ENCODE results near the gene CD99L2.

CD99L2 gene

GRCh38 chrX:150913511-150913910, 15.0 kb upstream of the CD99L2 start:
- no peak for DNase-seq (ENCODE audit: extremely low spot score)
- no peak for TF ChIP-seq CTCF (IDR thresholded peaks at IDR 0.05; ENCODE audit: control extremely low read depth, extremely low read depth, low read depth, missing control alignments)
- ChIA-PET CTCF (no interaction called here), POLR2A (no interaction called here)

GRCh38 chrX:150907474-150907873, 9.0 kb upstream of the CD99L2 start:
- no peak for DNase-seq (ENCODE audit: extremely low spot score)
- no peak for TF ChIP-seq CTCF (IDR thresholded peaks at IDR 0.05; ENCODE audit: control extremely low read depth, extremely low read depth, low read depth, missing control alignments)
- POLR2A ChIA-PET = no interaction called here
- CTCF ChIA-PET = no interaction called here

- no peak for DNase-seq (ENCODE audit: extremely low spot score)
- ChIA-PET POLR2A (no interaction called here), CTCF (no interaction called here)
- TF ChIP-seq CTCF (IDR thresholded peaks at IDR 0.05; ENCODE audit: control extremely low read depth, extremely low read depth, low read depth, missing control alignments) = no peak
Measured at GRCh38 chrX:150906694-150907093, 8.2 kb upstream of the CD99L2 start.

GRCh38 chrX:150905293-150905692, 6.8 kb upstream of the CD99L2 start:
- CTCF ChIA-PET = interaction anchor here (1.7 kb wide), 1 partner anchor 133 kb away, joined by 3 read pairs; no protein-coding TSS in a partner anchor
- DNase-seq (ENCODE audit: extremely low spot score) = no peak
- no peak for TF ChIP-seq CTCF (IDR thresholded peaks at IDR 0.05; ENCODE audit: control extremely low read depth, extremely low read depth, low read depth, missing control alignments)
- POLR2A ChIA-PET = no interaction called here

GRCh38 chrX:150903110-150903508, 4.6 kb upstream of the CD99L2 start:
- CTCF ChIA-PET = no interaction called here
- TF ChIP-seq CTCF (IDR thresholded peaks at IDR 0.05; ENCODE audit: control extremely low read depth, extremely low read depth, low read depth, missing control alignments) = no peak
- POLR2A ChIA-PET = no interaction called here

GRCh38 chrX:150902434-150903109, 4.1 kb upstream of the CD99L2 start:
- ChIA-PET CTCF (no interaction called here), POLR2A (no interaction called here)
- no peak for DNase-seq (ENCODE audit: extremely low spot score)
- TF ChIP-seq CTCF (IDR thresholded peaks at IDR 0.05; ENCODE audit: control extremely low read depth, extremely low read depth, low read depth, missing control alignments) = no peak

More at GRCh38 chrX:150903110-150903508, 4.6 kb upstream of the CD99L2 start:
- no peak for DNase-seq (ENCODE audit: extremely low spot score)

Data from GM10248 (cell line).